HG02852 (cell line): ENCODE results near the gene RBFOX1.

Experiments used
- ATAC-seq: cut with Tn5 transposase; IDR thresholded peaks from one replicate; pipeline ENCODE4 v1.9.1; 2021; ENCODE audit warnings: mild to moderate bottlenecking, moderate library complexity; ENCODE audit not compliant: unreplicated experiment

The RBFOX1 gene

DNA sequence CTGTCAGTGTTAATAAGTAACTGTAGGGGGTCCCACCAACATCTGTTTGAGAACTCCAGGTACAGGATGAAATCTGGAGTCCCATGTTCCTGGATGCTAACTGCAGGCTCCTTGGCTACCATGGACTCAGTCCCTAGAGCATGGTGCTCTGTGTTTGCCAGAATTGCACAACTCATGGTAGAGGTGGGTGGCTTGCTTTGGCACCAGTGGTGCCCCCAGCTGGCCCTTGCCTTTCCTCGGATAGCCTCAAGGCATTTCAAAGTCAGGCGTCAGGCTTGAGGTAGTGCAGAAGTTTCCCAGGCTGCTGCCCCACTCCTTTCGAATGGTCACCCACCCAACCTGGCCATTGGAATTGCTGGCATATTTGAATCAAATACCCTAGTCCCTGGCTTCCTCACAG, 179.9 kb downstream of the RBFOX1 start:
- ATAC-seq = no peak

DNA sequence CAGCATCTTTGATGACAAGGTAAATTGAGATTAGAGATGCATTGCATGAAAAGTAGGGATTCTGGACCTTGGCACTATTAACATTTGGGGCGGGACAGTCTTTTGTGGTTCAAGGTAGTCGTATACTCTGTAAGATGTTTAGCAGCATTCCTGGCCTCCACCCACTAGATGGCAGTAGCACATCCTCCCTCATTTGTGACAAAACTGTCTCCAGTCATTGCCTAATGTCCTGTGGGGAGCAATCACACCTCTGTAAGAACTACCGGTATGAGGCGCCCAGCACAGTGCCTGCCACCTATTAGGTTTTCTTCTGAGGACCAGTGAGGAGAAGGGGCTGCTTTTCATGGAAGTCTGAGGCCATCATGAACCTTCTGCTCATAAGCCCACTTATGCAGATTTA, 180.8 kb downstream of the RBFOX1 start:
- ATAC-seq = no peak

DNA sequence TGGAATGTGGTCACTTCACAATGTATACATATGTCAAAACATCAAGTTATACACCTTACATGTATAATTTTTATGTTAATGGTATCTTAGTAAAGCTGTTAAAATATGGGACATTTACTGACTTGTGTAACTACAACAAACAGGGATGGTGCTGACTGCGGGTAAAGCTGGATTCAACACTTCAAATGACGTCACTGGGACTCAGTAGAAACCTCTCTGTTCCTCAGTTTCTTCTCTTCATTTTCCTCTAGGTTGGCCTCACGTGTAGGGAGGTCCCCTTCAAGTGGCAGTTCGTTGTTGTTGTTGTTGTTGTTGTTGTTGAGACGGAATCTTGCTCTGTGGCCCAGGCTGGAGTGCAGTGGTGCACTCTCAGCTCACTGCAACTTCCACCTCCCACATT, 182.9 kb downstream of the RBFOX1 start:
- no peak for ATAC-seq

DNA sequence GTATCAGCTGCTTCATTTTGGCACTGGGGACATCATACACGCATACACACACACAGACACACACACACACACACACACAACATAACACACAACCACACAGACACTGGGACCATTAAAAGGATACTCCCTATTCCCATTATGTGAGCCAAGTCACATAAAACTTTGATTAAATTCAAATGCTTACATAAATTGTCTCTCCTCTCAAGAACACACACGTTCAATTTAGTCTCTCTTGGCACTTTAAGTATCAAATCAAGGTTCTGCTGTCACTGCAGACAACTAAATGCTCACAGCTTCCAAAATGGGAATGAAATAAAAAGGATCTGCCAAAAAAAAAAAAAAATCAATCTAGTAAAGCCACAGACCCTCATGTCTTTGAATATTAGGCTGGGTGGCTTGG, 184.9 kb downstream of the RBFOX1 start:
- no peak for ATAC-seq

DNA sequence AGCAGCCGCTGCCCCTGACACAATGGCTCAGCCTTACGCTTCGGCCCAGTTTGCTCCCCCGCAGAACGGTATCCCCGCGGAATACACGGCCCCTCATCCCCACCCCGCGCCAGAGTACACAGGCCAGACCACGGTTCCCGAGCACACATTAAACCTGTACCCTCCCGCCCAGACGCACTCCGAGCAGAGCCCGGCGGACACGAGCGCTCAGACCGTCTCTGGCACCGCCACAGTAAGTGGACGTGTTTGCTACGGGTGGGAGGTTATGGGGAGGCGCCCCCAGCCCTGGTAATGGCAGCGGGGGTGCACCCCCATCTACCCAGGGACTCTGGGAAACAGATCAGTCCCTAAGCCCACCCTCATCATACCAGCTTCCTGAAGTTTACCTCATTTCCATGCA, 185.5 kb downstream of the RBFOX1 start:
- no peak for ATAC-seq

DNA sequence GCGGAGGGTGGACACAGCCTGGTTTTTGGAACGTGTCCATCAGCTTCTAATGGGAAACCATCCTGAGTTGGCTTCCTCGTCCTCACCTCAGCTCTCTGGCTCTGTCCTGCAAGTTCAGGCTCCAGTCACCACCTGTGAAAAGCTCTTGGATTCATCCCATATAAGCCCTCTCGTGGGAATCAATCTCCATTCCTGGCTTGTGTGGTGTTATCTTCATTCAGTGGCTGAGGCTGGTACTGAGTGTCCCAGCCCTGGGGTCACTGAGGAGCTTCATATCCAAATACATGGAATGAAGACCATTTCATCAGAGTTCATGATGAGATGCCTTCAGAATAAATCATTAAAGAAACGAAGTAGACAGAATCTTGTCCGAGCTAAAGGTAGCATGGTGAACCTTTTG, 189.2 kb downstream of the RBFOX1 start:
- no peak for ATAC-seq

DNA sequence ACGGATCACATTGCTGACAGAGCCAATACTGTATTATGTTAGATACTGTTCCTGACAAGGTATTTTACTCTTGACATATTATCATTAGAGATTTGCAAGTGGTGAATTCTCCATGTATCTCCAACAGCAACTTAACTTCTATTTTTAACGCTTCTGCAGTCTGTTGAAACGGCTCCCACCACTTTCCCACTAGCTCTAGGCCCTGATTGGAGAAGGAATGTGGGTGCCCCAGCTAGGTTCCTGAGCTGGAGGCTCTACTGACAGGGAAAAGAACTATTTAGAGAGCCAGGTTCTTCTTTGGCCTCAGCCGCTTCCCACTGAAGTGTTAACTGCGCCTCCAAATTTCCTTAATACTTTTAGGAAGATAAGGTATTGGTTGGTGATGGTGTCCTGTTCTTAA, 191.8 kb downstream of the RBFOX1 start:
- ATAC-seq = no peak

DNA sequence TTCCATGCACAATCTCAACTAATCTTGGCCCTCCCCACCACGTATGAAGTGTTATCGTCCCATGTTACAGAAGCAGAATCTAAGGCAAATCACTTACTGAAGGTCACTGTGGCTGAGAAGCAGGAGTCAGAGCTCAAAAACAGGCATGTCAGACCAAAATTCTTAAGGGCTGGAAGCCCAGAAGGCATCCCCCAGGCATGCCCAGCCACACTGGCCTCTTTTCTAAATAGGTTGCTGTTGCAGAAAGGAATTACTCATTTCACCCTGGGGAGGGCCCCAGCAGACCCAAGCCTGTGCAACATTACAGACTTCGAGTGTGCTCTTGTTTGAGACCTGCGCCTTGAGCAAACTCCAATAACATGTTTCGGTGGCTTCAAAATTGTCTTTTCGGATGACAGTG, 194.1 kb downstream of the RBFOX1 start:
- ATAC-seq = no peak

DNA sequence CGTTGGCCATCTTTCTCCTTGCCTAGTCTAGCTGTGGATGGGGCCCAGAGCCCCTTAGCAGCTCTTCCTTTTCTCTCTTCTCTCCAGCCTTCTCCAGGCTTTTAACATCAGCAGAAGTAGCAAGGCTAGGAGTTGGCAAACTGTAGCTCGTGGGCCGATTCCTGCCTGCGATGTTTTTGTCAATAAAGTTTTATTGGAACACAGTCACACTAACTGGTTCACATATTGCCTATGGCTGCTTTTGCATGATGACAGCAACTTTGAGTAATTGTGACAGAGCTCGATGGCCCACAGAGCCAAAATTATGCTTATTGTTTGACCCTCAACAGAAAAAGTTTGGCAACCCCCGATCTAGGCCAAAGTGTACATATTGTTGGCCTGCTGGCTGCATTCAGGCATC, 199.9 kb downstream of the RBFOX1 start:
- ATAC-seq = no peak

DNA sequence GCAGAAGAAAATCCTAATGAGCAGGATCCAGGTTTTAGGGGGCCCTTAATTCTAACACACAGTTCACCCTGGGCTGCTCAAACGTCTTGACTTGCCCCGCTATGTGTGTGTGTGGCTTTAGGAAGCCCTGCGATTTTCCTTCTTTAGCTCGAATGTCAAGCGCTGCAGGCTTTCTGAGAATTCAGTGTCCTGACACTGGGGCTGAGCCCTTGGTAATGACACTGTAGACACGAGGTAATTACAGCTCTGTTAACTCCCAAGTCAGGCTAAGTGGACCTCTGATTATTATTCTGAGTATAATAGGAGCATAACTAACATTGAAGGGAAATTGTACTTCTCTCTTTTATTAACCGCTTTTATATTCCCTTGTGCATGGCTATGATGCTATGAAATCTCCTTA, 202.1 kb downstream of the RBFOX1 start:
- no peak for ATAC-seq

DNA sequence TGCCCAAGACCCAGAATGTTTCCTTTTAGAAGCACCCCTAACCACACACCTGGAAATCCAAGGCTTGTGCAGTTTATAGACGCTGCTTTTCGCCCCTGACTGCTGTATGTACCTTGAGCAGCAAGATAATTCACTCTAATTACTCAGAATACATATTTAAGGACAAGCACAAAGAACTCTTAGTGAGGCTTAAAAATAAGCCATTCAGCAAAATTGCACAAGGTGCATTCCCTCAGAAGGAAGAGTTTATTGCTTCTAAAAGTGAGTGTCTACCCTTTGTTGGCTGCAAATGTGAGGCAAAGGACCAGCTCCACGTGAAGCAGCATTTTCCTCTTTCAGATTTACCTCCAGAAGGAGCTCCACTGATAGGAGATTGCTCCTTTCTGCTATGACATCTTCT, 208.4 kb downstream of the RBFOX1 start:
- no peak for ATAC-seq

DNA sequence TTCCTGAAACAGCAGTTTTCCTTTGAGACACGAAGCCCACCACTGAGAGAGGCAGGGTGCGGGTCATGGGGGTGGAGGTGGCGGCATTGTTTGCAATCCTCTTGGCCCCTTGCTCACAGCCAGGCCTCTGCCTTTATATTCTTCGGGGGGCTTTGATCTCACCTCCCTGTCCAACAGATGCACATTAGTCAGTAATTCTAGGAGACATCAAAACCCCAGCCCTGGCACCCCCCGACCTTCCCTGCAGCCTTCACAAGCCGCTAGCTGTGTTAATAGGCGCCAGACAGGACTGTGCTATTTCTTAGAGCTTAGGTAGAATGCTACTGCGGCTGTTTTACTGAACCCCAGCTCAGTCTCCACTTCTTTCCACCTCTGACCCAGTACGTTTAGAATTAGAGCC, 212.6 kb downstream of the RBFOX1 start:
- no peak for ATAC-seq

DNA sequence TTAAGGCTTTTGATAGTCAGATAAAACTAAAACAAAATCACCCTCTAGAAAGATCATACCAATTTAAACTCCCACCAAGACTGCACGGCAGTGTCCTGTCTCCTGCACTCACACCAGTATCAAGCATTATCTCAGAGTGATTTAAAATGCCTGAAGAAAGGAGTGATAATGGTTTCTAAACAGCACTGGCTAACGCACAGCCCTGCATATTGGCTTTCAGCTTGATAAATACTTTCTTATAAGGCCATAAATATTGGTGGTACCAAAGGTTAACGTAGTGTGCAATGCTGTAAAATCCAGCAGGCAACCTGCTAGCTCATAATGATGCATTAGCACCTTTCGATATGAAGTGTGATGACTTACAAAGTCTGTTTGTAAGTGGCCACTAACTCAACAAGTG, 214.3 kb downstream of the RBFOX1 start:
- no peak for ATAC-seq

DNA sequence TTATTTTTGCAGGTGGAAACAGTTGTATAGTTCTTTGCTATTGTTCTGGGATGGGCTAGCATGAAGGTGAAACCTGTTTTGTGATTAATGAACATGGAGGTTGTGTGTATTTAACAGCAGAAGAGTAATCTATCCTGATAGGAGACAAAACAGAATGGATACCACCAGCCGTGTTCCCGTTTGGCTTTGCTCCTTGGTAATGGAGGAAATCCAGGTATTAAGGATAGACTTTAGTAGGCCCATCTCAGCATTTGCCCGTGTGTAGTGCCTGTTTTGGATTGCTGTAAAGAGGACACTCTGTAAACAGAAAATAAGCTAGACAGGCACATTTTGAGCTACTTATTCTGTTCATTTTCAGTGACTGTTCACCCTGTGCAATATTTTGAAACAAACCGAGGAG, 215.1 kb downstream of the RBFOX1 start:
- ATAC-seq = no peak

DNA sequence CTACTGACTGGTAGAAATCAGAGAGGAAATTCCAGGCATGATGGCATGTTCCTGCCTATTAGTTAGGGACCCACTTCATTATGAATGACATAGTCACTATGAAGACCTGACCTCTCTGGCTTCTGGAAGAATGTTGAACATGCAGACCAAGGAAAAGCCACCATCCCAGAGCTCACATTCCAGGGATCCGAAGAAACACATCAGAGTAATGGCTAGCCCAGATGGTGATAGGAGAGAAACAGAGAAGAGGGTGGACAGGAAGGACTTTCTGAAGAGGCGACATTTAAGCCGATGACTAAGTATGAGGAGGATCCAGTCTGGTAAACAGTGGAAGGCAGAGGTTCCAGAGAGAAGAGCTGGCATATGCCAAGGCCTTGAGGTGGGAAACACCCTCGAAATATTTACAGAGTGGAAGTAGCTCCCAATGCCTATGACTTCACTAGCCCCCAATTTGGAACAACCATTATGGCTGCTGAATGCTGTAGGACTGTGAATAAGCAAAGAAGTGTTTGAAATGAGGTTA, 216.2 kb downstream of the RBFOX1 start:
- no peak for ATAC-seq

DNA sequence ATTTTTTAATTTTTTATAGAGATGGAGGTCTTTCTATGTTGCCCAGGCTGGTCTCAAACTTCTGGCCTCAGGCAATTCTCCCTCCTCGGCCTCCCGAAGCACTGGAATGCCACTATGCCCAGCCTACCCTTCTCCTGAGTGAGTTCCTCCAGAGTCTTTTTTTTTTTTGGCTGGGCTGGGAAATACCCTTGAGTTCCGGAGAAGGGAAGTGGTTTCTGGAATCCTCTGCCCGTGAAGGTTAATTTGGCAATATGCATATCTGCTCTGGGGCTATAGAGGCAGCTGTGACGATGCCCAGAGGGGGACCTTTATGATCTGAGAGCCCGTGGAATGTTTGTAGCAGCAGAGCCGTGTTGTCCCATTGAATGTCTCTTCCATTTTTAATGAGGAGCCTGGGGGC, 217.5 kb downstream of the RBFOX1 start:
- ATAC-seq = no peak

DNA sequence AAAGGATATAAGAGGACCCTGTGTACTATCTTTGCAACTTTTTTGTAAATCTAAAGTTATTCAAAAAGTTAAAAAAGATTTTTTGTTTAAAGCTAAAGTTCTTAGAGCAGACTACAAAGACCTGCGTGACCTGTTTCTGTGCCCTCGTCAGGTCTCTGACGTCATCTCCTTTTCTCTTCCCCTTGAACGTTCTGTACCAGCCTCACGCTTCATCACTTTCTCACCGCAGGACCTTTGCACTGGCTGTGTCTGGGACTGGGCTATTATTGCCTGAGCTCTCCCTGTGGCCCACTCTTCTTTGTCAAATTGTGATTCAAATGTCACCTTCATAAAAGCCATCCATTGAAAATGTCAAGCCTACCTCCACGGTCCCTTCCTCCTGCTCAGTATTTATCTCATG, 222.8 kb downstream of the RBFOX1 start:
- no peak for ATAC-seq

DNA sequence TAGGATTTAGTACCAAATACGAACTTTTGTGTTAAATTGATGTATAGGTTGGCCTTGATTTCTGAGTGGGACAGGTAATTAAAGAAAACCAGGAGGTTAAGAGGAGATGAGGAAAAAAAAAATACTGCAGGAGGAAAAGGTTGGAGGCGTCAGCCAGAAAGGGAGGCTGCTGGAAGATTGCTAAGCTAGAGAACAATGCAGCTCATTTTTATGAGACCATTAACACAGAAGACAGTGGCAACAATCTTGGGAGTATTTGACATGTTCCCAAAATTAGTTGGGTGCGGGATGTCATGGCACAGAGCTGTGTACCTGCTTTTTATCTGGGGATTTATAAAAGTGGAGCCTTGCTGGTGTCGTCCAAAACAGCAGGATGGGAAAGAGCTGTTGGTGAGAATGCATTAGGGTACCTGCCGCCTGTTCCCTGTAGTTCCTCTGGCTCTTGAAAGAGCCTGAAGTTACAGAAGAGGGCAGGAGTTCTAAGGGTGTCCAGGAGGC, 229.3 kb downstream of the RBFOX1 start:
- no peak for ATAC-seq

DNA sequence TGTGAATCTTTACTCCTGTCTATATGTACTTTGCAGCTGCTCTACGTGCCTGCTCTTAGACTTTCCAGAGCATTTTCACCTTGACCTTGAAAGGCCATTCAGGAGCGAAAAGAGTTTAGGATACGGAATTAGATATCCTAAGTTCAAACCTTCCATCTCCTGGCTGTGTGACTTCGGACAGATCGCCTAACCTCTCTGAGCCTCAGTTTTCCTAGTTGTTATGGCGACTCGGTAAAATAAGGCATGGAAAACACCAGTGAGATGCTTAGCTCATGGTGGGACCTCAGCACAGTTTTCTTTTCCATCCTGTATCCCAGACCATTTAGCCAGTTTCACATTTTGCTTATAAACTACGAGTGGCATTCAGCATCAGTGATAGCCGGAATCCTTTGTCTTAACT, 233.7 kb downstream of the RBFOX1 start:
- ATAC-seq = no peak

DNA sequence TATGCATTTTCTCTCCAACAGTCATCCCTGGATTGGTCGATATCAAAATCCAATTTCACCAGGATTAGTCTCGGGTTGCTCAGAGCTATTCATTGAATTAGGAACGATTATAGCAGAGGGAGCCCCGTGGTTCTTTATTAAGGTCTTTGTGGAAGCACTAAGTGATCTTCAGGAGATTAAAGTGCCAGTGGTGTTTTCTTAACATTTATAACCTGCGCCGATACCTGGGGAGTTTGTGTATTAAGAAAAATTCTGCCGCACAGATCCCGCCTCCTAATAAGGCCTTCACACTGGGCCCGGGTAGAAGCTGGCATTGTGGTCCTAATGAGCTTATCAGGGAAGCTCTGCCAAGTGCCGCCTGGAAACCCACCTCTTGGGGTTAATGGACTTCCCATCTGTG, 238.7 kb downstream of the RBFOX1 start:
- ATAC-seq = no peak

DNA sequence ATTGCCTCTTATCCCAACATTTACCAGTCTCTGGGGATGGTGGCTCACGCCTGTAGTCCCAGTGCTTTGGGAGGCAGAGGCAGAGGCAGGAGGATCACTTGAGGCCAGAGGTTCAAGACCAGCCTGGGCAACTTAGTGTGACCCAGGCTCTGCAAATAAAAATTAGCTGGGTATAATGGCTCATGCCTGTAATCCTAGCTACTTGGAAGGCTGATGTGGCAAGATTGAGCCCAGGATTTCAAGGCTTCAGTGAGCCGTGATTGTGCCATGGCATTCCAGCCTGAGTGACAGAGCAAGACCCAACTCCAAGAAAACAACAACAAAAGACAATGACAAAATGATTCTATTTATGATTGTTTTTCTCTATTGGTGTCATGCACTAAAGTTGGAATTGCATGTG, 244.9 kb downstream of the RBFOX1 start:
- no peak for ATAC-seq

DNA sequence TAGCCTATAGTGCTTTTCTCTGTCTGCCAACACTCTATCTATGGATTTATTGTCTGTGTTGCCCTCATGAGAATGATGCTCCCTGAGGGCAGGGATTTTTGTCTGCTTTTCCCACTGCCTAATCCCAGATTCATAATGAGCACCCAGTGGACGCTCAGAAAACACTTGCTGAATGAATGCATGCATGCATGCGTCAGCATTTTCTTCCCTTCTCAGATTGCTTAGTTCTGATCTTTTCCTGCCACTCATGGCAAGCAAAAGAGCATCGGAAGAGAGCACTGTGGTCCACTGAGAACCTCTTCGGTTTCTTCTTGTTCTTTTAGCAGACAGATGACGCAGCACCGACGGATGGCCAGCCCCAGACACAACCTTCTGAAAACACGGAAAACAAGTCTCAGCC, 246.8 kb downstream of the RBFOX1 start:
- no peak for ATAC-seq

DNA sequence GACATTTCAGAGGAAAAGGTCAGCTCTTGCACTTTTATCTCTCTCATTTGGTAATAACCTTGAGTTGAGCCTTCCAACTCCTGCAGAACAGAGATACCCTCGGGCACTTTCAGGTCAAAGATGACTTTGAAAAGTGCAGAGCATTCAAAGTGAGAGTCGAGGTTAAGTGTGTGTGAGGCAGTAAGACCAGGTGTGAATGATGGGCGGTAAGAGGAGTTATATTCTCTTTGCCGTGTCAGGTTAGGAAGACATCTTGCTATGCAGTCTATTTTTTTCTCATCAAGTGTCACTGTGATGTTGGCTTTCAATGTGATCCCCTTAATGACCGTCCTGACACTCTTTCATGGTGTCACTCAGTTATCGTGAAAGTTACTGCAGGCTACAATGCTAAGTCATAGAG, 248.5 kb downstream of the RBFOX1 start:
- no peak for ATAC-seq

DNA sequence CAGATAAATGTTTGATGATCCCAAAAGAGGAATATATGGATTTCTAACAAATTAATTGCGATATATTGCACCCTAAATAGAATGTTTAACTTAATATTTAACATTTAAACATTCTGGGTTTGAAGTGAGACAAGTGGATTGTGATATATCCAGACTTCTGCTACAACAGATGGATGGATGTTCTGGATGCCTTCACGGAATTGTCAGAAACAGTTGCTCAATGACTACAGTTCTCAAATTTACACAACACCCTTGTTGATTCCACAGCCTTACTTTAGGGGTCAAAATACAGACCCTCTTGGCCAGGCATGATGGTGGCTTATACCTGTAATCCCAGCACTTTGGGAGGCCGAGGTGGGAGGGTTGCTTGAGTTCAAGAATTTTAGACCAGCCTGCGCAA, 250.8 kb downstream of the RBFOX1 start:
- no peak for ATAC-seq
